ENCODE results near the gene BET1L. TPM values are rescaled to one million over a fixed set of nuclear protein-coding genes. Genes with fewer than 3 reads are reported as not detected.
"Not testable (repeated sequence)": the region's sequence is repeated elsewhere in the genome, so short reads cannot be mapped to it uniquely, and the experiment has no call there.

BET1L gene
- total RNA-seq, 1 experiment from 2014 or later, result 56.8 TPM

GRCh38 chr11:223026-223789, 16.0 kb upstream of the BET1L start:
- POLR2A ChIA-PET, result no interaction called here
- CTCF ChIA-PET, result no interaction called here

GRCh38 chr11:221998-222789, 15.0 kb upstream of the BET1L start:
- H3K4me1 ChIP-seq, result peaks cover under 1% of the 10 kb centered on the region; the same call in 1 of the 2 replicates
- no peak overlapping the region for H3K27ac Mint-ChIP-seq (ENCODE audit: unreplicated experiment)
- H3K9me3 Mint-ChIP-seq (ENCODE audit: unreplicated experiment), result no peaks in the 10 kb centered on the region
- no peak overlapping the region for H3K4me3 ChIP-seq (ENCODE audit: low read depth, low read length)
- no peak for TF ChIP-seq CTCF (IDR thresholded peaks at IDR 0.05; ENCODE audit: insufficient read depth in 1 of 2, low read depth in 1 of 2, low read length in 1 of 2, severe bottlenecking in 1 of 2, unreplicated experiment in 1 of 2)
- H3K9me3 ChIP-seq, result no peaks in the 10 kb centered on the region
- no peak for DNase-seq
- intact Hi-C loops (cut with micrococcal nuclease; ENCODE audit: unreplicated experiment), result no loop called here
- peaks cover 6% of the 10 kb centered on the region for H3K36me3 Mint-ChIP-seq (ENCODE audit: insufficient read depth, unreplicated experiment)
- ChIA-PET POLR2A (no interaction called here), CTCF (no interaction called here)
- BruUV-seq (replicated peaks), result no TSS peak
- H3K27me3 Mint-ChIP-seq (ENCODE audit: insufficient read depth, unreplicated experiment), result no peaks in the 10 kb centered on the region
- no peak overlapping the region for H3K4me3 Mint-ChIP-seq (ENCODE audit: unreplicated experiment)
- H3K27me3 ChIP-seq (replicated peaks; ENCODE audit: control insufficient read depth, insufficient read depth, low read length), result no peaks in the 10 kb centered on the region
- no peaks in the 10 kb centered on the region for H3K4me1 Mint-ChIP-seq (ENCODE audit: low read depth, unreplicated experiment)
- no peaks in the 10 kb centered on the region for H3K36me3 ChIP-seq (ENCODE audit: control insufficient read depth, insufficient read depth, low read length)

More at GRCh38 chr11:223026-223789, 16.0 kb upstream of the BET1L start:
- intact Hi-C loops (cut with micrococcal nuclease; ENCODE audit: unreplicated experiment), result no loop called here
- H3K4me3 Mint-ChIP-seq (ENCODE audit: unreplicated experiment), result no peak overlapping the region
- Histone ChIP-seq H3K9me3 (no peaks in the 10 kb centered on the region), H3K36me3 (ENCODE audit: control insufficient read depth, insufficient read depth, low read length) (no peaks in the 10 kb centered on the region), H3K27me3 (replicated peaks; ENCODE audit: control insufficient read depth, insufficient read depth, low read length) (no peaks in the 10 kb centered on the region), H3K4me1 (no peaks in the 10 kb centered on the region), H3K4me3 (ENCODE audit: low read depth, low read length) (no peak overlapping the region)
- H3K36me3 Mint-ChIP-seq (ENCODE audit: insufficient read depth, unreplicated experiment), result peaks cover 6% of the 10 kb centered on the region
- H3K27me3 Mint-ChIP-seq (ENCODE audit: insufficient read depth, unreplicated experiment), result no peaks in the 10 kb centered on the region
- DNase-seq, result no peak
- no peak for TF ChIP-seq CTCF (IDR thresholded peaks at IDR 0.05; ENCODE audit: insufficient read depth in 1 of 2, low read depth in 1 of 2, low read length in 1 of 2, severe bottlenecking in 1 of 2, unreplicated experiment in 1 of 2)
- H3K27ac Mint-ChIP-seq (ENCODE audit: unreplicated experiment), result no peak overlapping the region
- H3K4me1 Mint-ChIP-seq (ENCODE audit: low read depth, unreplicated experiment), result no peaks in the 10 kb centered on the region
- H3K9me3 Mint-ChIP-seq (ENCODE audit: unreplicated experiment), result no peaks in the 10 kb centered on the region
- BruUV-seq (replicated peaks), result no TSS peak

GRCh38 chr11:221539-221938, 14.3 kb upstream of the BET1L start:
- intact Hi-C loops (cut with micrococcal nuclease; ENCODE audit: unreplicated experiment), result no loop called here

GRCh38 chr11:220641-221215, 13.5 kb upstream of the BET1L start:
- H3K4me1 ChIP-seq, result peaks cover 15% of the 10 kb centered on the region
- H3K27ac Mint-ChIP-seq (ENCODE audit: unreplicated experiment); H3K9me3 ChIP-seq; intact Hi-C loops (cut with micrococcal nuclease; ENCODE audit: unreplicated experiment); H3K27me3 ChIP-seq (replicated peaks; ENCODE audit: control insufficient read depth, insufficient read depth, low read length); H3K36me3 ChIP-seq (ENCODE audit: control insufficient read depth, insufficient read depth, low read length); H3K4me3 Mint-ChIP-seq (ENCODE audit: unreplicated experiment); POLR2A ChIA-PET; CTCF ChIA-PET; BruUV-seq (replicated peaks); H3K4me3 ChIP-seq (ENCODE audit: low read depth, low read length); H3K4me1 Mint-ChIP-seq (ENCODE audit: low read depth, unreplicated experiment); DNase-seq; H3K9me3 Mint-ChIP-seq (ENCODE audit: unreplicated experiment); H3K27me3 Mint-ChIP-seq (ENCODE audit: insufficient read depth, unreplicated experiment): not testable (repeated sequence)
- H3K36me3 Mint-ChIP-seq (ENCODE audit: insufficient read depth, unreplicated experiment), result peaks cover 16% of the 10 kb centered on the region

More at GRCh38 chr11:221539-221938, 14.3 kb upstream of the BET1L start:
- no peaks in the 10 kb centered on the region for H3K36me3 ChIP-seq (ENCODE audit: control insufficient read depth, insufficient read depth, low read length)
- BruUV-seq (replicated peaks), result no TSS peak
- Mint-ChIP-seq H3K4me1 (ENCODE audit: low read depth, unreplicated experiment) (no peaks in the 10 kb centered on the region), H3K27me3 (ENCODE audit: insufficient read depth, unreplicated experiment) (no peaks in the 10 kb centered on the region), H3K4me3 (ENCODE audit: unreplicated experiment) (no peak overlapping the region), H3K27ac (ENCODE audit: unreplicated experiment) (no peak overlapping the region), H3K36me3 (ENCODE audit: insufficient read depth, unreplicated experiment) (peaks cover 8% of the 10 kb centered on the region), H3K9me3 (ENCODE audit: unreplicated experiment) (no peaks in the 10 kb centered on the region)
- no peaks in the 10 kb centered on the region for H3K27me3 ChIP-seq (replicated peaks; ENCODE audit: control insufficient read depth, insufficient read depth, low read length)
- POLR2A ChIA-PET, result no interaction called here
- CTCF ChIA-PET, result no interaction called here
- no peak overlapping the region for H3K4me3 ChIP-seq (ENCODE audit: low read depth, low read length)
- no peak for TF ChIP-seq CTCF (IDR thresholded peaks at IDR 0.05; ENCODE audit: insufficient read depth in 1 of 2, low read depth in 1 of 2, low read length in 1 of 2, severe bottlenecking in 1 of 2, unreplicated experiment in 1 of 2)
- no peak for DNase-seq
- no peaks in the 10 kb centered on the region for H3K9me3 ChIP-seq
- peaks cover 7% of the 10 kb centered on the region for H3K4me1 ChIP-seq

All from Caco-2 (cell line).